ENCODE results near the gene TIMM22. TPM values are rescaled to one million over a fixed set of nuclear protein-coding genes. Genes with fewer than 3 reads are reported as not detected.

TIMM22 gene
- total and polyA plus RNA-seq, 4 donors: 7.2 to 12.2 (median 9.9) TPM

DNA sequence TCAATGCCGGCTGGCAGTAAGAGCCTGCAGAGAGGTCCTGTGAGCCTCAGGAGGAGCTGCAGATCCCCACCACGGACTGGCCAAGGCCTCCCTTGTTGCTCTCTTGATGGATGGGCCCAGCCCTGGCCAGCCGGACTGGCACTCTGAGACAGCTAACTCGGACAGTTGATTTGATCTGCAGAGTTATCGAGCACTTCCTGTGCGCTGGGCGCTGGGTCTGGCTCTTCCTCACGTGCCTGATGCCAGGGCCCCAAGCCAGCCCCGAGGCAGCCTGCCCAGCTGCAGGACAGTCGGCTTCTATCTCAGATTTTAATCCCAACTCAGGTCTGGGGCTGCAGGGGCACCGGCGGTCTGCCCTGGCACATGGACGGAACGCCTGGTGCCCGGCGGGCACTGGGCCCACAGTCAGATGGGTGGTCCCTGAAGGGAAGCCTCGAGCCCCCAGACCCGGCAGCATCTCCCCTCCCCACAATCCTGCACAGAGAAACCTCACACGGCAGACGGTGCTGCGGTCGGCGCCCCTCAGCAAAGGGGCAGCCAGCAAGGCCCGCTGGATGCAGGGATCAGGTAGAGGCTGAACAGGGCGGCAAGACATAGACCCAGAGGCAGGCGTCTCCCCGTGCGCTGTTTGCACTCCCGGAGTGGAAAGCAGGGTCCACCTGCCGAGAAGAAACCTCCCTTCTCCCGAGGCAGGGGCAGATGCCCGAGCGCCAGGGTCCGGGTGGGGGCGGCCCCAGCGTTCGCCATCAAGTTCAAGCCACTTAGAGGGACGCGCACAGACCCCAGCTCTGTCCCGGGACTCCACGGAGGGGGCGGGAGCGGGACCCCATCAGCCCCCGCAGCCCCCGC is 34.0 kb downstream of the TIMM22 start:
- Histone ChIP-seq H3K27ac (ENCODE audit: low read depth in 1 of 2, low read length in 1 of 2) (peak overlapping the region; percentile 3 to 59), H3K4me3 (no peak overlapping the region), H3K36me3 (ENCODE audit: control insufficient read depth in 4 of 4, insufficient read depth in 4 of 4, low read length in 4 of 4) (peaks cover 0 to 37% (median under 1%) of the 10 kb centered on the region in 4 donors), H3K4me1 (ENCODE audit: control insufficient read depth in 5 of 5, insufficient read depth in 5 of 5, low read length in 5 of 5) (peaks cover 0 to 33% (median 4%) of the 10 kb centered on the region in 5 donors), H3K9me3 (ENCODE audit: control insufficient read depth in 4 of 4, insufficient read depth in 3 of 4, low read length in 3 of 4) (no peaks in the 10 kb centered on the region), H3K27me3 (ENCODE audit: control insufficient read depth in 3 of 3, insufficient read depth in 3 of 3, low read length in 2 of 3) (no peaks in the 10 kb centered on the region), H3K9ac (ENCODE audit: insufficient read depth in 1 of 2, low read length in 2 of 2) (no peak overlapping the region)
- TF ChIP-seq, protein P1, sequence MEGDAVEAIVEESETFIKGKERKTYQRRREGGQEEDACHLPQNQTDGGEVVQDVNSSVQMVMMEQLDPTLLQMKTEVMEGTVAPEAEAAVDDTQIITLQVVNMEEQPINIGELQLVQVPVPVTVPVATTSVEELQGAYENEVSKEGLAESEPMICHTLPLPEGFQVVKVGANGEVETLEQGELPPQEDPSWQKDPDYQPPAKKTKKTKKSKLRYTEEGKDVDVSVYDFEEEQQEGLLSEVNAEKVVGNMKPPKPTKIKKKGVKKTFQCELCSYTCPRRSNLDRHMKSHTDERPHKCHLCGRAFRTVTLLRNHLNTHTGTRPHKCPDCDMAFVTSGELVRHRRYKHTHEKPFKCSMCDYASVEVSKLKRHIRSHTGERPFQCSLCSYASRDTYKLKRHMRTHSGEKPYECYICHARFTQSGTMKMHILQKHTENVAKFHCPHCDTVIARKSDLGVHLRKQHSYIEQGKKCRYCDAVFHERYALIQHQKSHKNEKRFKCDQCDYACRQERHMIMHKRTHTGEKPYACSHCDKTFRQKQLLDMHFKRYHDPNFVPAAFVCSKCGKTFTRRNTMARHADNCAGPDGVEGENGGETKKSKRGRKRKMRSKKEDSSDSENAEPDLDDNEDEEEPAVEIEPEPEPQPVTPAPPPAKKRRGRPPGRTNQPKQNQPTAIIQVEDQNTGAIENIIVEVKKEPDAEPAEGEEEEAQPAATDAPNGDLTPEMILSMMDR (IDR thresholded peaks at IDR 0.05; ENCODE audit: control extremely low read depth, extremely low read depth): no peak
- DNase-seq: peak in 2 of 3 donors; percentile 28 to 38
- ATAC-seq (ENCODE audit: insufficient read depth, low FRiP score): no peak
- 60 to 76% methylated on average over 44 to 45 of the region's 45 CpGs for WGBS, 2 donors

DNA sequence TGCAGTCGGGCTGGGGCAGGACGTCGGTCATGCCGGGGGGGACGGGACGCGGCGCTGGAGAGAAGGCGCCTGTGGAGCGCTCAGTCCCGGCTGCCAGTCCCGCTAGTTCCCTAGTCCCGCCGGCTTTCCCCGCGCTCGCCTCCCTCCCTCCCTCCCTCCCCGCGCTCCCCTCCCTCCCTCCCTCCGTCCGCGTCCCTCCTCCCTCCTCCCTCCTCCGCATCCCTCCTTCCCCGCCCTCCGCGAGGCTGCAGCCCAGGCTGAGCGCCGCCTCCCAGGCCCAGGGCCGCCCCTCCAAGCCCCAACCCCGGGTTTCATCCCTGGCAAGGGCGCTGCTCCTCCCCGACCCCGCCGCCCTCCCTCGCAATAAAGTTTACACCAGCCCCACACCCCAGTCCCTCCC is 34.8 kb downstream of the TIMM22 start:
- H3K4me1 ChIP-seq (ENCODE audit: control insufficient read depth in 5 of 5, insufficient read depth in 5 of 5, low read length in 5 of 5): peaks cover 0 to 33% (median 4%) of the 10 kb centered on the region in 5 donors
- peaks cover 0 to 30% (median under 1%) of the 10 kb centered on the region in 4 donors for H3K36me3 ChIP-seq (ENCODE audit: control insufficient read depth in 4 of 4, insufficient read depth in 4 of 4, low read length in 4 of 4)
- H3K9ac ChIP-seq (ENCODE audit: insufficient read depth in 1 of 2, low read length in 2 of 2): no peak overlapping the region
- no peaks in the 10 kb centered on the region for H3K9me3 ChIP-seq (ENCODE audit: control insufficient read depth in 4 of 4, insufficient read depth in 3 of 4, low read length in 3 of 4)
- no peaks in the 10 kb centered on the region for H3K27me3 ChIP-seq (ENCODE audit: control insufficient read depth in 3 of 3, insufficient read depth in 3 of 3, low read length in 2 of 3)
- H3K27ac ChIP-seq (ENCODE audit: low read depth in 1 of 2, low read length in 1 of 2): no peak overlapping the region
- H3K4me3 ChIP-seq: no peak overlapping the region
- ATAC-seq (ENCODE audit: insufficient read depth, low FRiP score) (no peak), DNase-seq (peak; percentile 80 to 93 (median 84))
- 35 to 46% methylated on average over 18 to 30 of the region's 35 CpGs for WGBS, 2 donors
- TF ChIP-seq, protein P1 (IDR thresholded peaks at IDR 0.05; ENCODE audit: control extremely low read depth, extremely low read depth): no peak

DNA sequence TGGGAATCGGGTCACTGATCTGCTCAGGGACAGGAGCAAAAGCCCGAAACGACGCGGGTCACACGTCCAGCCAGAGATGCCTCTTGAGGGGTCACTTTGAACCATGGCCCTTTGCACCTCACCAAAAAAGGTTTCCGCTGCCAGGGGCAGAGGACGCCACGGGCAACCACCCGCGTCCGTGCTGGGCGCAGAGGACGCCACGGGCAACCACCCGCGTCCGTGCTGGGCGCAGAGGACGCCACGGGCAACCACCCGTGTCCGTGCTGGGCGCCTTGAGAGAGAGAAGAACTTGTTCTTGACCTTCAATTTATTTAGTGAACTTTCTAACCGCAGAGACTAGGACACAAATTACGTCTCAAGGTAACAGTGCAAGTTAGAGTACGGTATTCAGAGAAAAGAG is 35.5 kb downstream of the TIMM22 start:
- TF ChIP-seq, protein P1 (IDR thresholded peaks at IDR 0.05; ENCODE audit: control extremely low read depth, extremely low read depth): no peak
- Histone ChIP-seq H3K9me3 (ENCODE audit: control insufficient read depth in 4 of 4, insufficient read depth in 3 of 4, low read length in 3 of 4) (no peaks in the 10 kb centered on the region), H3K4me1 (ENCODE audit: control insufficient read depth in 5 of 5, insufficient read depth in 5 of 5, low read length in 5 of 5) (peaks cover 0 to 33% (median 4%) of the 10 kb centered on the region in 5 donors), H3K36me3 (ENCODE audit: control insufficient read depth in 4 of 4, insufficient read depth in 4 of 4, low read length in 4 of 4) (peaks cover 0 to 28% (median under 1%) of the 10 kb centered on the region in 4 donors), H3K27me3 (ENCODE audit: control insufficient read depth in 3 of 3, insufficient read depth in 3 of 3, low read length in 2 of 3) (no peaks in the 10 kb centered on the region), H3K9ac (ENCODE audit: insufficient read depth in 1 of 2, low read length in 2 of 2) (no peak overlapping the region), H3K27ac (ENCODE audit: low read depth in 1 of 2, low read length in 1 of 2) (no peak overlapping the region), H3K4me3 (no peak overlapping the region)
- DNase-seq (no peak), ATAC-seq (ENCODE audit: insufficient read depth, low FRiP score) (no peak)
- 88 to 91% methylated on average over 27 of the region's 27 CpGs for WGBS, 2 donors
